ENCODE measurements around the gene CHST2.

Gene CHST2

DNA sequence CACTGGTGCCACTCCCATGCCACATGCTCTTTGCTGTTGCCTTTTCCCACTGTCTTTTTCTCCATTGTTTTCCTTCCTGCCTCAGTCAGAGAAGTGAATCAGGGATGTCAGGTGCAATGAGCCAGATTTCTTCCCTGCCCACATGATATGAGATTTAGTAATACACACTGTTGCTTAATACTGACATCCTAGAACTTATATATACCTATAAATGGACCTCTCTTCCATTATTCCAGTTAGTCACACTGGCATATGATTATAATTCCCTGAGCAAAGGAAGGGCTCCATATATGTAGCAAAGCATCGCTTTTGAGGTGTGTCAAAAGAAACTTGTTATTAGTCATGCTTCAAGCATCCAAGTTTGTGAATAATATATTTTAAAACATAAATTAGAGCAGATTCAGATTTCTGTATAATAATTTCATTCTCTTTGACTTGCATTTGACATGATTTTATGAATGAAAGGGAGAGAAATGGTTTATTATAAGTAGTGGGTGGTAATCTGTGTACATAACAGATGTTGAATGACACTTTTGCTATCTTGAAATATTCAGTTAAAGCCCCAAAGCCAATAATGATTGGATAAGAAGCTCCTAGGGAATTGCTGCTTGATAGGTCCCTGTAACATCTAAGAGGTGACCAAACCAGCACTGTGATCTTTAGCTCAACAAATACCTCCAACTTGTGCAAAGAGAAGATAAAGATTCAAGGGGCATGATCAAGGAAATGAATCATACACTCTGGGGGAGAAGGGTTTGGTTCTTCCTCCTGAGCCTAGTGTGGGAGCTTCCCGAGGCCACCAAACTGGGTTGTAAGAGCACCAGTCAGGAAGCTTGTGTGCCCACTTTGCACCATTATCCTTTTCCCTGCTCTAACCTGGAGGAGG, 48.6 kb downstream of the CHST2 start:
- no peaks in the 10 kb centered on the region for H3K9me3 Mint-ChIP-seq
- DNase-seq (ENCODE audit: low spot score in 2 of 2) (no peak), ATAC-seq (replicated peaks; ENCODE audit: extremely low read depth, poor library complexity, severe bottlenecking) (no peak)
- peaks cover 48% of the 10 kb centered on the region for H3K4me1 Mint-ChIP-seq
- no peaks in the 10 kb centered on the region for H3K27me3 Mint-ChIP-seq
- H3K27ac Mint-ChIP-seq (ENCODE audit: low read depth) = peak overlapping the region; percentile 14
- H3K4me3 Mint-ChIP-seq = no peak overlapping the region
- H3K36me3 Mint-ChIP-seq (ENCODE audit: insufficient read depth) = peaks cover 1% of the 10 kb centered on the region

DNA sequence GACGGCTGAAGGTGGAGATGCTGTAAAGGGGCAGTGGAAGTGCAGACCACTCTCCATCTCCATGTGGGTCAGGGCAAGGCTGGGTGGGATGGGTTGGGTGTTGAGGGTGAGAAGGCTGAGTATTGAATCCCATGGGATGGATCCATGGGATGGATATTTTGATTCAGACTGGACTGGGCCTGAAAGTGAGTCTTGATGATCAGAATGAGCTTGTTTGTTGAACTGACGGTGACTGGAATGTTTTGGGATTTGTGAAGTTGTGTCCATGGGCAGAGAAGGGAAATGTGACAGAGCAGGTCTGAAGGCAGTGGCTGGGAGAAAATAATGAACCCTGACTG, 49.3 kb downstream of the CHST2 start:
- Mint-ChIP-seq H3K36me3 (ENCODE audit: insufficient read depth) (peaks cover 1% of the 10 kb centered on the region), H3K27me3 (no peaks in the 10 kb centered on the region), H3K4me3 (no peak overlapping the region), H3K27ac (ENCODE audit: low read depth) (peak overlapping the region; percentile 14), H3K9me3 (no peaks in the 10 kb centered on the region), H3K4me1 (peaks cover 48% of the 10 kb centered on the region)
- DNase-seq (ENCODE audit: low spot score in 2 of 2) = no peak
- ATAC-seq (replicated peaks; ENCODE audit: extremely low read depth, poor library complexity, severe bottlenecking) = no peak

DNA sequence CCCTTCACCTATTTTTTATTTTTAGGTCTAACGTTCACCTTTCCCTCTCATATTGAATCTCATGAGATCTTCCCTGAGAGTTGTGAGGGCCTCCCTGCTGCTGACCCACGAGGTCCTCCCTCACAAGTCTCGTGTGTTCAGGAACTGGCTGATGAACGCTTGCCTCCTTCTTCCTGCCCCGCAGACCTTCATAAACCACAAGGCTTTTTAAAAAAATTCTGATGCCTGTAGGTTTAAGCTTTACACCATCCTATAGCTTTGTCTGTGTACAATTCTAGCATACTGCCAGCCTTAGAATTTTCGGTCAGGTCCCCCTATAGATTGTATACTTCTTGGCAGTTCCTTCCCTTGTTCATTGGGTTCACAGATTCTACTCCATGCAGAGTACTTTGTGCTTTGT, 50.5 kb downstream of the CHST2 start:
- H3K4me1 Mint-ChIP-seq = peaks cover 36% of the 10 kb centered on the region
- H3K27ac Mint-ChIP-seq (ENCODE audit: low read depth) = peak overlapping the region; percentile 88
- DNase-seq (ENCODE audit: low spot score in 2 of 2) (no peak), ATAC-seq (replicated peaks; ENCODE audit: extremely low read depth, poor library complexity, severe bottlenecking) (no peak)
- no peaks in the 10 kb centered on the region for H3K27me3 Mint-ChIP-seq
- no peaks in the 10 kb centered on the region for H3K9me3 Mint-ChIP-seq
- H3K36me3 Mint-ChIP-seq (ENCODE audit: insufficient read depth) = peaks cover 1% of the 10 kb centered on the region
- H3K4me3 Mint-ChIP-seq = no peak overlapping the region

DNA sequence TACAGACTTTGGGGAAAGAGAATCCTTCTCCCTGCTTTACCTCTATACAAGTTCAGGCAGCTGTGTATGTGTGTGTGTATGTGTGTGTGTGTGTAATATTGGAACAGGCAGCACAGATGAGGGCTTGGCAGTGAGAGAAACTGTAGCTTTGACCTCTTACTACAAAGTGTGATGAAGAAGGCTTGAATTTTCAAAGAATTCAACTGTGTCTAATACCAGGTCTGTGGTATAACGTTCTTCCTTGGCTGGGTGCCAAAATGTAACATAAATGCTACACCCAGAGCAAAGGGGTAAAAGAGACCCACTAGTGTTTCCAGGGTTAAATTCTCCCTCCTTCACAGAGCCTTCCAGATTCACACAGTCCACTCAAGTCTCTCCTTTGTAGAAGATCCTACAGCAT, 51.1 kb downstream of the CHST2 start:
- Mint-ChIP-seq H3K27ac (ENCODE audit: low read depth) (peak overlapping the region; percentile 88), H3K9me3 (no peaks in the 10 kb centered on the region), H3K4me3 (peak overlapping the region; percentile 55), H3K36me3 (ENCODE audit: insufficient read depth) (peaks cover 1% of the 10 kb centered on the region), H3K27me3 (no peaks in the 10 kb centered on the region), H3K4me1 (peaks cover 36% of the 10 kb centered on the region)
- DNase-seq (ENCODE audit: low spot score in 2 of 2) (no peak), ATAC-seq (replicated peaks; ENCODE audit: extremely low read depth, poor library complexity, severe bottlenecking) (peak; percentile 25)

DNA sequence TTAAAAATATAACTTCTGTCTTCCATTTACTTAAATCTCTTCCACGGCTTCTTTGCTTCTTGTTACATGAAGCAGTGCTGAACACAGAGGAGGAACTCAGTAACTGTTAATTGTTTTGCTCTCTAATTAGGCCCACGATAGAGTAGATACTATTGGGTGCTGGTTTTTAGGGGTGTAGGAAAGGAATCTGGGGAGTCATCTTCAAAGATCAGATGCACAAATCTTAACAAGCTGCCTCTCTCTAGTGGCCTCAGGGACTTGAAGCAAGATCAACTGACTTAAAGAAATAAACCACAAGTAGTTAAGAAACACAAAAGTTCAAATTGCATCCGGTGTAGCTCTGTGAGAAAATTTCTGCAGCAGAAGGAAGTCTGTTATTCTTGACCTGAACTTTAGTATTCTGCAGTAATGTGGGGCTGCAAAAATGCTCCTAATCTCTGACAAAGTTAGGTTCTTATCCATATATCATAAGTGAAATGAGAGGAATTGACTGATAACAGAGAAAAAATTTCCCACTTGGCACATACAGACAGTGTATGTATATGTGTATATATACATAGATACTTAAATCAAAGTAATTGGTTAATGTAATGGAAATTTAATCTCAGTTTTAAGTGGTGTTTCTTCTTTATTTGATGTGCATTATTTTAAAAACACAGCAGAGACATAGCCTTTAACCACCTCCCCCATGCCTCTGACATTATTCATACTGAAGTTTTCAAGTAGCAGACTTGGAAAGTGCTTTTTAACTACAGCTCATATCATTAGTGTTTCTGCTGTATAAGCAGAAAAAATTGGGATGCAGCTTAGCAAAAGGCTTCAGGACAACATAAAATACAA, 51.8 kb downstream of the CHST2 start:
- H3K27me3 Mint-ChIP-seq = no peaks in the 10 kb centered on the region
- DNase-seq (ENCODE audit: low spot score in 2 of 2) (no peak), ATAC-seq (replicated peaks; ENCODE audit: extremely low read depth, poor library complexity, severe bottlenecking) (peak; percentile 68)
- H3K4me1 Mint-ChIP-seq = peaks cover 36% of the 10 kb centered on the region
- peaks cover 1% of the 10 kb centered on the region for H3K36me3 Mint-ChIP-seq (ENCODE audit: insufficient read depth)
- H3K4me3 Mint-ChIP-seq = peak overlapping the region; percentile 55
- H3K9me3 Mint-ChIP-seq = no peaks in the 10 kb centered on the region
- H3K27ac Mint-ChIP-seq (ENCODE audit: low read depth) = peak overlapping the region; percentile 88

DNA sequence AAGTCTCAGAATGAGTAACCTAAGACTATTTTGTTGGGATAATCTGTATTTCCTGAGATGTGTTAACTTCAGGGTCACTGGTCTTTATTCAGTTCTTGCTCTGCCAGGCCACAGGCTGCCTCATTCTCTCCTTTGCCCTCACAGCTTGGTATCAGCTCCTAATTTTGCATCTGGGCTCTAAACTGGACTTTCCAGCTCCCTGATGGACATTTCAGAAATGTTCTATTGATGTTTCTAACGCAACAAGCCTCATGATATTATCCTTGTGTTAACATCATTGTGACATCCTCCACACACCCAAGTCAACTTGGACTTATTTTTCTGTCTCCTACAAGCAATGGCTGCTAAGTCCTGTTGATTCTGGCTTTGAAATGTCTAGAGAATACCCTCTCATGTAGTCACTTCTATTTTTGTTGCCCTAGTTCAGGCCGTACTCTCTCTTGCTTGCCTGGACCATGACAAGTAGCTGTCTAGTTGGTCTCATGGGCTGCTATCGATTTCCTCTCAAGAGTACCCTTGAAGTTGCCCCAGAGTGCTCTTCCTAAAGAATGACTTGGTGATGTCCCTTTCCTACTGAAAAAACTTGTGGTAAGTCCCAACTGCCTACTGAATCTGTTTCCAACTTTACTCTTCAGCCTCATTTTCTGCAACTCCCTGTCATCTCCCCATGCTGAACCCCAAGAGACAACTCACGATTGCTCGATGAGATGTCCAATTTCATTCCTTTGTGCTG, 52.7 kb downstream of the CHST2 start:
- H3K9me3 Mint-ChIP-seq = no peaks in the 10 kb centered on the region
- H3K27ac Mint-ChIP-seq (ENCODE audit: low read depth) = no peak overlapping the region
- H3K4me1 Mint-ChIP-seq = peaks cover 36% of the 10 kb centered on the region
- no peak for ATAC-seq (replicated peaks; ENCODE audit: extremely low read depth, poor library complexity, severe bottlenecking)
- no peak for DNase-seq (ENCODE audit: low spot score in 2 of 2)
- peaks cover 1% of the 10 kb centered on the region for H3K36me3 Mint-ChIP-seq (ENCODE audit: insufficient read depth)
- no peak overlapping the region for H3K4me3 Mint-ChIP-seq
- no peaks in the 10 kb centered on the region for H3K27me3 Mint-ChIP-seq

DNA sequence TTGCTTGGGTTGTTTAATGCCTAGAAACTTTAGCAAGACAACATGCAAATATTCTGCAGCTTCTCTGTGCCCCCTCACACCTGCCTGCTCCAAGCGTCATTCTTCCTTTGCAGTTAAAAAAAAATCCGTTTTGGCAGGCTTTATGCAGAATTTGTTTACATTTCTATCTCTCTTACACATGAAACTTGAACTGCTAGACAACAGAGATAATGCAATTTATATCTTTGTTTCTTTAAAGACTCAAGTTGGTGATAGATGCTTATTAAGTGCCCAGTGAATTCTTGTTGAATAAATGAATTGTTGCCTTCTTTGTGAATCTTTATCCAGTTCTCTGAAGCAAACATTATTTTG, 53.2 kb downstream of the CHST2 start:
- Mint-ChIP-seq H3K4me3 (no peak overlapping the region), H3K36me3 (ENCODE audit: insufficient read depth) (peaks cover 1% of the 10 kb centered on the region), H3K27ac (ENCODE audit: low read depth) (peak overlapping the region; percentile 33), H3K9me3 (no peaks in the 10 kb centered on the region), H3K27me3 (no peaks in the 10 kb centered on the region), H3K4me1 (peaks cover 36% of the 10 kb centered on the region)
- DNase-seq (ENCODE audit: low spot score in 2 of 2) (no peak), ATAC-seq (replicated peaks; ENCODE audit: extremely low read depth, poor library complexity, severe bottlenecking) (no peak)

DNA sequence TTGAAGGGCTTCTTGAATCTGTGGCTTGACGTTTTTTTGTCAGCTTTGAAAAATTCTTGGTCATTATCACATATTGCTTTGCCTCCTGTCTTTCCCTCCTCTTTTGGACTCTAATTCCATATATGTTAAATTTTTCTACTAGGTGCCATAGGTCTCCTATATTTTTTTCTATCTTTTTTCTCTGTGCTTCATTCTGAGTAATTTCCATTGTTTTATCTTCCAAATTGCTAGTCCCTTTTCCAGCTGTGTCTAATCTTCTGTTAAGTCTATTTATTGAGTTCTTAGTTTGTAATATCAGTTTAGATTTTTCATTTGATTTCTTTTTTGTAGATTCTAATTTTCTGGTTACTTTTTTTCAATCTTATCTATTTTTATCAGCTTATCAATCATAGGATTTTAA, 53.7 kb downstream of the CHST2 start:
- ATAC-seq (replicated peaks; ENCODE audit: extremely low read depth, poor library complexity, severe bottlenecking) (no peak), DNase-seq (ENCODE audit: low spot score in 2 of 2) (no peak)
- H3K27ac Mint-ChIP-seq (ENCODE audit: low read depth) = peak overlapping the region; percentile 33
- H3K36me3 Mint-ChIP-seq (ENCODE audit: insufficient read depth) = peaks cover 1% of the 10 kb centered on the region
- no peaks in the 10 kb centered on the region for H3K9me3 Mint-ChIP-seq
- H3K4me3 Mint-ChIP-seq = no peak overlapping the region
- peaks cover 36% of the 10 kb centered on the region for H3K4me1 Mint-ChIP-seq
- H3K27me3 Mint-ChIP-seq = no peaks in the 10 kb centered on the region

Data from central memory CD8-positive, alpha-beta T cell (primary cell).